Inflammatory macrophage (primary cell): Measurements from ENCODE around the gene CBX2.
A peak's percentile ranks its signal among the peaks of the same experiment; 100 is the strongest.

Experiments
- DNase-seq, 2 donors: peaks; one replicate each; pipeline ENCODE4 v3.0.0-alpha.2; 2020 to 2022
- total RNA-seq, 18 experiments: gene quantifications; one replicate each; lab custom pipeline; 2026; ENCODE audit warnings: mixed read lengths in 6 of 18, inconsistent platforms in 2 of 18; lab: John Stamatoyannopoulos, UW

CBX2 gene
- 0.12 to 2.4 (median 0.92) reads per million in 18 experiments for total RNA-seq

- peak; percentile 55 to 87 for DNase-seq
These were observed at the start of gene CBX2 for GRCh38 chr17:79777894-79778503. Gene CBX2, plus strand, starts transcription at chr17:79778148. Its CDS starts 88 bp downstream, at chr17:79778236.

DNA sequence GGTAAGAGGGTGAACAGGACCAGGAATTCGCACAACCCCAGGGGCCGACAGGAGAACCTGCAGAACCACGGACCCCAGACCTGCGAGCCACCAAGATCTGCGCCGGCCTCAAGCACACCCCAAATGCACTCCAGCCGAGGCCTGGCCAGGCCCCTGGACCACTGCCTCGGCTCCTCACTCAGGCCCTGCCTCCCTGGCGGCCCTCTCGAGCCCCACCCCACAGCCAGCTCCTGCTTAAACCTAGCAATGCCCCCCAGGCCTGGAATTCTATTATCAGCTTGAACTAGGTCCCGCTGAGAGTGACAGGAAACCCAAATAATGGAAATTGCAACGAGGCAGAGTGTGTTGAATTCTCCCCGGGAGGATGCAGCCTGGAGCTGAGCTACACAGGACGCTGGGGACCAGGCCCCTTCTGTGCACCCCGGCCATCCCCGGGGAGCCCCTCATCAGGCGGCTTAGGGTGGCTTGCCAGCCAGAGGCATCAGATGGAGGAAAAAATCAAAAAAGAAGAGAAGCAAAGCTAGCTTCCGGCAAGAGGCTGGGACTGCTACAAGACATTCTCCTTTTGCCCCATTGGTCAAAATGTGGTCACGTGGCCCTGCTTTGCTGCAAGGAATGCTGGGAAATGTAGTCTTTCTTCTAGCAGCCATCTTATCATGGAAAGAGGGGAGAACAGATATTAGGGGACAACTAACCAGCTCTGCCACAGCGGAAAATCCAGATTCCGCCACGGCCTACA is 49.6 kb upstream of the CBX2 start:
- peak; percentile 89 to 91 for DNase-seq

DNA sequence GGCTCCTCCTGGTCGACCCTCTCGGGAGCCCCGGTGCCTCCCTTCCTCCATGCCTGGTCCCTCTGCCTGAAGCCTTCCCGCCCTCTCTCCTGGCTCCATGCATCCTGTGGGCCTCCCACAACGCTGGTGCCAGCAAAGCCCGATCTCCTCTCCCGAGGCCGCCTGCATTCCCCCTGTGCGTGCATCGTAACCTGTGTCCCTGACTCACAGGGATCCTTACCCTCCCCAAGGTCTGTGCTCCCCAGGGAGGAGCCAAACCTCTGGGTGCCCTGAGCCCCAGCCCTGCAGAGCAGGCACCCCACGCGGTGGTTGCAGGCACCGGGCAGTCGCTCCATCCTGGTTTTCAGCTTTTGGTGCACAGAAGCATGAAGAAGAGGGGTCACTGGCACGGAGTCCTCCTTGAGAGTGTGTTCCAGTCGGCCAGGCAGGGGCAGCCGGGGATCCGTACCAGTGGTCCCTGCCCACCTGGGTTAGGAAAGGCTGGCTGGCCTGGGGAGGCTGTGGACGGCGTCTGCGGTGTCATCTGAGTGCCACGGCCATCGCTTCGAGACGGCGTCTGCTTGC is 49.0 kb upstream of the CBX2 start:
- DNase-seq, result no peak

- DNase-seq, result no peak
These were observed 48.2 kb upstream of the CBX2 start for GRCh38 chr17:79729761-79730160.

- no peak for DNase-seq
These were observed 47.5 kb upstream of the CBX2 start for GRCh38 chr17:79730437-79730768.

- DNase-seq, result no peak
These were observed 47.0 kb upstream of the CBX2 start, which contains the start of gene ENPP7 for GRCh38 chr17:79730769-79731483. Gene ENPP7, plus strand, starts transcription at chr17:79730943. Its CDS starts 197 bp downstream, at chr17:79731140.

DNA sequence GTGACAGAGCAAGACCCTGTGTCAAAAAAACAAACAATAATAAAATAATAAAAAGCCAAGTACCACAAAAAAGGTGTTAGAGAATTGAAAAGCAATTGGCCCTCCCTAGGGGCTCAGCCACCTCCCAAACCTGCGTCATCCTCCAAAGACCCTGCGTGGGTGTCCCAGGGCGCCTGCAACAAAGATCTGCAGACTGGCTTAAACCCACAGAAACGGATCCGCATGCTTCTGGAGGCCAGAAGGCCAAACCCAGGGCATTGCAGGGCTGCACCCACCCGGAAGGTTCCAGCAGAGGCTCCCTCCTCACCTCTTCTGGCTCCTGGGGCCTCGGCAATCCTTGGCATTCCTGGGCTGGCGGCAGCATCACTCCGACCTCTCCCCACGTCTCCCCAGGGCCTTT is 45.7 kb upstream of the CBX2 start:
- DNase-seq, result no peak

DNA sequence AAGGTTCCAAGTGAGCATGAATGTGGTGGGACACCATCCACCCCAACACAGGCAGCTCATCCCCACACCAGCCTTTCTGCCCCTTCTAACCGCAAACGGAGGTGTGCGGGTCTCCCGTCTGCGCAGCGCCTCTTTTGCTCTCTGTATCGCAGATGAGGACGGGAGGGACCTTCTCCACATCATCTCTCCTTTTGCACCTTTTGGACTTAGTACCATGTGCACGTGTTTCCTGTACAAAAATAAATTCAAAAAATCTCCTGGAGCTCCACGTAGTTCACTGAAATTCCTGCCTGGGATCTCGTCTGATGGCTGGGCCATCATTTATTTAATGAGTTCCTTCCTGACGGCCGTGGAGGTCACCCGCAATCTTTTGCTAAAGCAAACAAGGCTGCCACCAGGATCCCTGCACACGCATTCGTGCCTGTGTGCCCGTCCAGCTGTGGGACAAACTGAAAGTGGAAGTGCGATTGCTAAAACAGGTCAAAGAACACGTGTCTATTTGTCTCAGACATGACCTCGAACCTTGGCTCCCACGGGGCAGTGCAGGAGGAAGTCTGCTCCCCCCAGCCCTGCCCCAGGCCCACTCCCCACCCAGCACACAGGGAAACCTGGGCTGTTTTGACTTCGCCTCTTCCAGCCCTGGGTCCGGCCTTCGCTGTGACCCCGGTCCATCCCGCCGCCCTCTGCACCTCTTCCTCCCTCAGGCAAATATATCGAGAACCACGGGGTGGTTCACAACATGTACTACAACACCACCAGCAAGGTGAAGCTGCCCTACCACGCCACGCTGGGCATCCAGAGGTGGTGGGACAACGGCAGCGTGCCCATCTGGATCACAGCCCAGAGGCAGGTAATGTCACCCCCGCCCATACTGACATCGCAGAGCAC is 44.9 kb upstream of the CBX2 start:
- peak; percentile 50 to 83 for DNase-seq

DNA sequence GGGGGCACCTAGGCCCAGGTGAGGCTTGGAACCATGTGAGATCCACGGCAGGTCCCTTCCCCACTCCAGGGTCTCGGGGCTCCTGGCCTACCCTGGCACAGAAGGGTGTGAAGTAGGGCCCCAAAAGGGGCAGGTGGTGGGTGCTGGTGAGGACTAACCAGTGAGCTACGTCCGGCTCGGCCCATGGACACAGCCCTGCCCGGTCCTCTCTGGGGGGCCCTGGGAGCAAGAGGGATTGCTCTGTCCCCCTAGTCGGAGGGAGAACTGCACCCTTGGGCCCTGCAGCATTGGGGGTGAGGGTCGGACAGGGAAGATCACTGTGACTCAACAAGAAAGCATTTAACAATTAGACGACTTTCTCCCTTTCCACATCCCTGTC is 44.3 kb upstream of the CBX2 start:
- no peak for DNase-seq

GRCh38 chr17:79735096-79735495 is 42.9 kb upstream of the CBX2 start:
- DNase-seq, result no peak

- DNase-seq, result no peak
These were observed 40.7 kb upstream of the CBX2 start for GRCh38 chr17:79737046-79737921.

DNA sequence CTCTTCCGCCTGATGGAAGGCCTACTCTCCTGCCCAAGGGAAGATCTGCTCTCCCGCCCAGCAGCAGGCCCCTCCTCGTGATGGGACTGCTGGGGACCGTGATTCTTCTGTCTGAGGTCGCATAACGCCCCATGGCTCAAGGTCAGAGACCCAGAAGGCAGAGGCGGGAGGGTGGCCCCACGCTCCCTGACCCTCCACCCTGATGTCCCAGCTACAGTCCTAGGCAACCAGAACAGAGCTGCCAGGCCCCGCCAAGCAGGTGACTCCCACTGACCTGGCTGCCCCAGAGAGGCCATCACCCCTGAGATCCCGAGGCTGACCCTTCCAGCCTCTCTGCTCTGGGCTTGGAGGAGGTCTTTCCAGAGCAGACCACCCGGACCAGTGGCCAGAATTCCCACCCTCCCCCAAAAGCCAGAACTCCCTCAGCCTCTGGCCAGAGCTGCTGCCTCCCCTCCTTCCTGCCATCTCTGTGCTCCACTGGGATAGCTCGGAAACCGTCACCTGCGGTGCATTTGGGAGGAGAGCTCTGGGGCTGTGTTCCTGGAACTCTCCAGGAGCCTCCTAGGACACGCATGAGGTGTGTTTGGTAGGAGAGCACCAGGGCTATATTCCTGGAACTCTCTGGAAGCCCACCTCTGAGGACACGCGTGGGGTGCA is 39.9 kb upstream of the CBX2 start:
- DNase-seq, result no peak

- DNase-seq, result no peak
These were observed 39.3 kb upstream of the CBX2 start for GRCh38 chr17:79738643-79739042.

DNA sequence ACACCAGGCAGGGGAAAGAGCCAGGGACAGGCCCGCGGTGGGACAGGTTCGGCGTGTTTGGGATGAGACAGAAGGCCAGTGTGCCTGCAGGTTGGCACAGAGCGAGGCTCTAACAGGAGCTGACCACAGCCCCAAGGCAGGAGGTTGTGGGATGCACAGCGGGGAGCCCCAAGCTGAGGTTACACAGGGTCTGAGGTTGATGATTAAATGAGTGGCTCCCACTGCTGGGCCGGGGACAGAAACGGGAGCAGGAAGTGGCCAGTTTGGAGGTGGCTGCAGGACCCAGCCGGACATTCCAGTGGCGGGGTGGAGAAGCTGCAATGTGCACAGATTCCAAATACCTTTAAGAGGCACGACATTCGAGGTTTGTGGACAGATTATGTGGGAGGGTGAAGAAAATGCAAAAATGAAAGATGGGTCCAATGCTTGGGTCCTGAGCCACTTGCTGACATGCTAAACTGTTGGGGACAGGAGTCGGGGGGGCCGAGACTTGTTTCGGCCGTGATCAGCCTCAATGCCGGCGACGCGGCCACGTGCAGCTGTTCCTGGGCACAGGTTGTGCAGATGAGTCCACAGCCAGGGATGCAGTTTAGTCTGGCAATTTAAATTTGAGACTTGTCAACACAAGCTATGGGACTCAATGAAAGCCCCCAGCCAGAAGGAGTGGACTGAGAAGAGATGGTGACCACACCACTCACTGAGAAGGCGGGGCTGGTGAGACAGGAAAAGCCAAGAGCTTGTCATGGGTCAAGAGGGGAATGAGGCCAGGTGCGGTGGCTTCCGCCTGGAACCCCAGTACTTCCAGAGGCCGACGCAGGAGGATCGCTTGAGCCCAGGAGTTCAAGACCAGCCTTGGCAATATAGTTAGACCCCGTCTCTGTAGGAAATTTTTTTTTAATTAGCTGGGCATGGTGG is 38.5 kb upstream of the CBX2 start:
- DNase-seq, result no peak

DNA sequence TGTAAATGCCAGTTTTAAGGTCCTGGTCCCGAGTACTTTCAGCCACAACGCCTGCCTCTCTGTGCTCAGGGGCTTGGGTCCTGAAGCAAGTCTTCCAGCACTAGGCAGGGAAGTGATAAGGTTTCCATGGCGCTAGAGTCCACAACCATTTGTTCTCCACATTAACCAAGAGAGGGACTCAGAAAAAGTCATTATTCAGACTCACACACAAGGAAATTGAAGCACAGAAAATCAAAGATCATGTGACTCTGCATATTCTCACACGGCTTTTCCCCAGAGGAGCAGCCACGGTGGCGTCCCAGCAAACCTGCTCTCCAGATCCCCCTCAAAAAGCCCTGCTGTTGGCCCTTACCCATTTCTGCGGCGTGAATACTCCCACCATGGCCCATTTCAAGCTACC is 37.5 kb upstream of the CBX2 start:
- DNase-seq, result no peak

GRCh38 chr17:79741401-79741750 is 36.6 kb upstream of the CBX2 start:
- DNase-seq, result no peak

GRCh38 chr17:79741751-79742588 is 36.0 kb upstream of the CBX2 start:
- DNase-seq, result peak; percentile 47 to 48

DNA sequence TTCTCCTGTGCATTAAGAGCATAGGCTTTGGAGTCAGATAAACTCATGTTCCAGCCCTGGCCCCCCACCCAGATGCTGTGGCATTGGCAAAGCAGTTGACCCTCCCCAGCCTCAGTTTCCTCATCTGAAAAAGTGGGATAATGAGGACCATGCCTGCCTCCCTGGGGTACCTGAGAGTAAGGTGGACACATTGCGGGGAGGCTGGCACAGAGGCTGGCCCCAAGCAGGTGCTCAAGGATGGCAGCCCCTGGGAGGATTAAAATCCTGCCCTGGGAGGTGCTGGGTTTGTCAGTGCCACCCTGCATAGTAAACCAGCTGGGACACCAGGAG is 35.4 kb upstream of the CBX2 start:
- DNase-seq, result no peak

DNA sequence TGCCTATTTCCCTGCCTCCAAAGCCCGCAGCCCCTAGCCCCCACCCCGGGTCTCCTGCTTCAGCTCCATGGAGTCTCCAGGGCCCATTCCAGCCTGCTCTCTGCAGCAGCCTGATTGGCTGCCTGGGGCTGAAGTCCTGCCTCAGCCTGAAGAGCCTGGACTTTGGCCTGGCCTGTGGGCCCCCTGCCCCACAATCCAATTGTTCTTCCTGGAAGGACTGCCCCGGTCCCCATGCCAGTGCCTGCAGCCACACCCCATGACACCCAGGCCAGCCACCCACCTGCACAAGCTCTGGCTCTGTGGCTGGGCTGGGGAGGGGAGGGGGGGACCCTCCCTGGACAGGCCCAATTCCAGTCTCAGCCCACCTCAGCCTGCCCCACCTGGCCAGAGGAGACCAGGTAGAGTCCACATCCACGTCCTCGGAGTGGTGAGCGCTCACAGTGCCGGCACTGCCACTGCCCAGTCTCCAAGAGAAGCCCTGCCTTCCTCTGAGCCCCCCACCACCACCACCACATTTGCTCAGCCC is 34.9 kb upstream of the CBX2 start:
- DNase-seq, result no peak
